ENCODE data around the gene SLC2A8.

- TF ChIP-seq POLR2A (IDR thresholded peaks at IDR 0.05) = no peak
- no peak for TF ChIP-seq CTCF (IDR thresholded peaks at IDR 0.05)
Observed at GRCh38 chr9:127349483-127350113, 47.4 kb upstream of the SLC2A8 start.

All from thyroid gland (tissue), 4 donors.